Activated naive CD8-positive, alpha-beta T cell treated with anti-CD3 and anti-CD28 coated beads, Interleukin-2, amount 10 ng/mL, durations not matched to agents 7 days and 5 days (primary cell): Measurements from ENCODE around the gene SPSB4. TPM values are rescaled to one million over a fixed set of nuclear protein-coding genes. Genes with fewer than 3 reads are reported as not detected.

ENCODE experiments used
- ATAC-seq: fragments of 150-1000 bp; cut with Tn5 transposase; one replicate; pipeline ENCODE4 v1.10.0; 2021; ENCODE audit warnings: low read depth, moderate library complexity
- POLR2A ChIA-PET: fragments of 350-600 bp; sonication (Branson Sonifier 250); formaldehyde crosslinking; loops from one replicate; lab custom pipeline; 2021; ENCODE audit warnings: antibody characterized with exemption; lab: Charles Lee
- DNase-seq: peaks from one replicate; pipeline ENCODE4 v3.0.0; 2021
- H3K27ac Mint-ChIP-seq: one replicate; pipeline ENCODE4 v1.8.0; 2022; ENCODE audit warnings: mild to moderate bottlenecking, mixed read lengths
- H3K27me3 Mint-ChIP-seq: one replicate; pipeline ENCODE4 v1.8.0; 2022; ENCODE audit warnings: mild to moderate bottlenecking, moderate library complexity, mixed read lengths
- H3K36me3 Mint-ChIP-seq: one replicate; pipeline ENCODE4 v1.8.0; 2021; ENCODE audit warnings: mild to moderate bottlenecking, mixed read lengths
- H3K4me1 Mint-ChIP-seq: one replicate; pipeline ENCODE4 v1.8.0; 2021; ENCODE audit warnings: mixed read lengths
- H3K4me3 Mint-ChIP-seq: one replicate; pipeline ENCODE4 v1.8.0; 2022; ENCODE audit warnings: mild to moderate bottlenecking, moderate library complexity, mixed read lengths
- H3K9me3 Mint-ChIP-seq: one replicate; pipeline ENCODE4 v1.8.0; 2021; ENCODE audit warnings: mixed read lengths
- total RNA-seq, 2 experiments: library from RNA; stranded (reverse); gene quantifications; one replicate each; pipeline ENCODE4 v1.2.3, GENCODE V29; 2021

SPSB4 gene
- total RNA-seq, 2 experiments from 2014 or later: not detected

GRCh38 chr3:141074529-141074928 lies 23.4 kb downstream of the SPSB4 start:
- POLR2A ChIA-PET: no interaction called here
- ATAC-seq (no peak), DNase-seq (no peak)
- Mint-ChIP-seq H3K4me1 (peaks cover 9% of the 10 kb centered on the region), H3K4me3 (no peak overlapping the region), H3K27ac (no peak overlapping the region), H3K27me3 (peaks cover 3% of the 10 kb centered on the region), H3K36me3 (no peaks in the 10 kb centered on the region), H3K9me3 (no peaks in the 10 kb centered on the region)

GRCh38 chr3:141076036-141076773 lies 25.1 kb downstream of the SPSB4 start:
- no peak overlapping the region for H3K4me3 Mint-ChIP-seq
- ATAC-seq (no peak), DNase-seq (no peak)
- H3K36me3 Mint-ChIP-seq: no peaks in the 10 kb centered on the region
- peaks cover 9% of the 10 kb centered on the region for H3K4me1 Mint-ChIP-seq
- H3K27ac Mint-ChIP-seq: no peak overlapping the region
- POLR2A ChIA-PET: interaction anchor here (0.6 kb wide), 1 partner anchor 36 kb away, joined by 3 read pairs; no protein-coding TSS in a partner anchor
- peaks cover 3% of the 10 kb centered on the region for H3K27me3 Mint-ChIP-seq
- no peaks in the 10 kb centered on the region for H3K9me3 Mint-ChIP-seq

GRCh38 chr3:141076797-141077571 lies 25.8 kb downstream of the SPSB4 start:
- Mint-ChIP-seq H3K36me3 (no peaks in the 10 kb centered on the region), H3K27me3 (peaks cover 3% of the 10 kb centered on the region), H3K9me3 (no peaks in the 10 kb centered on the region), H3K4me3 (peak overlapping the region; percentile 24), H3K4me1 (peaks cover 9% of the 10 kb centered on the region), H3K27ac (peak overlapping the region; percentile 10)
- POLR2A ChIA-PET: no interaction called here
- no peak for DNase-seq
- ATAC-seq: no peak

GRCh38 chr3:141077631-141078030 lies 26.5 kb downstream of the SPSB4 start:
- POLR2A ChIA-PET: no interaction called here
- H3K4me3 Mint-ChIP-seq: no peak overlapping the region
- H3K4me1 Mint-ChIP-seq: peaks cover 9% of the 10 kb centered on the region
- H3K9me3 Mint-ChIP-seq: no peaks in the 10 kb centered on the region
- H3K27me3 Mint-ChIP-seq: peaks cover 3% of the 10 kb centered on the region
- H3K27ac Mint-ChIP-seq: no peak overlapping the region
- no peak for ATAC-seq
- no peak for DNase-seq
- H3K36me3 Mint-ChIP-seq: no peaks in the 10 kb centered on the region

GRCh38 chr3:141078200-141078599 lies 27.1 kb downstream of the SPSB4 start:
- H3K4me3 Mint-ChIP-seq: no peak overlapping the region
- no peaks in the 10 kb centered on the region for H3K9me3 Mint-ChIP-seq
- no peak overlapping the region for H3K27ac Mint-ChIP-seq
- POLR2A ChIA-PET: no interaction called here
- ATAC-seq: no peak
- peaks cover 3% of the 10 kb centered on the region for H3K27me3 Mint-ChIP-seq
- no peaks in the 10 kb centered on the region for H3K36me3 Mint-ChIP-seq
- no peak for DNase-seq
- peaks cover 9% of the 10 kb centered on the region for H3K4me1 Mint-ChIP-seq

GRCh38 chr3:141080431-141080830 lies 29.3 kb downstream of the SPSB4 start:
- no peak overlapping the region for H3K4me3 Mint-ChIP-seq
- no peak overlapping the region for H3K27ac Mint-ChIP-seq
- no peaks in the 10 kb centered on the region for H3K36me3 Mint-ChIP-seq
- H3K27me3 Mint-ChIP-seq: peaks cover 3% of the 10 kb centered on the region
- ATAC-seq: no peak
- POLR2A ChIA-PET: no interaction called here
- H3K9me3 Mint-ChIP-seq: no peaks in the 10 kb centered on the region
- no peak for DNase-seq
- peaks cover 9% of the 10 kb centered on the region for H3K4me1 Mint-ChIP-seq

- no peak for DNase-seq
- Mint-ChIP-seq H3K27ac (no peak overlapping the region), H3K36me3 (no peaks in the 10 kb centered on the region), H3K4me3 (no peak overlapping the region), H3K4me1 (peaks cover 9% of the 10 kb centered on the region), H3K9me3 (no peaks in the 10 kb centered on the region), H3K27me3 (peaks cover 3% of the 10 kb centered on the region)
- no peak for ATAC-seq
- POLR2A ChIA-PET: no interaction called here
These were observed 30.1 kb downstream of the SPSB4 start for GRCh38 chr3:141081141-141081795.

GRCh38 chr3:141082064-141082463 lies 30.9 kb downstream of the SPSB4 start:
- H3K27ac Mint-ChIP-seq: no peak overlapping the region
- peaks cover 2% of the 10 kb centered on the region for H3K27me3 Mint-ChIP-seq
- POLR2A ChIA-PET: no interaction called here
- no peak for DNase-seq
- H3K36me3 Mint-ChIP-seq: no peaks in the 10 kb centered on the region
- no peak overlapping the region for H3K4me3 Mint-ChIP-seq
- H3K4me1 Mint-ChIP-seq: peaks cover 5% of the 10 kb centered on the region
- ATAC-seq: no peak
- H3K9me3 Mint-ChIP-seq: no peaks in the 10 kb centered on the region

GRCh38 chr3:141083226-141083625 lies 32.1 kb downstream of the SPSB4 start:
- Mint-ChIP-seq H3K36me3 (no peaks in the 10 kb centered on the region), H3K9me3 (no peaks in the 10 kb centered on the region), H3K27me3 (no peaks in the 10 kb centered on the region), H3K27ac (no peak overlapping the region), H3K4me3 (no peak overlapping the region), H3K4me1 (no peaks in the 10 kb centered on the region)
- POLR2A ChIA-PET: no interaction called here
- ATAC-seq (no peak), DNase-seq (no peak)

GRCh38 chr3:141083836-141084649 lies 32.9 kb downstream of the SPSB4 start:
- DNase-seq (no peak), ATAC-seq (no peak)
- H3K27ac Mint-ChIP-seq: no peak overlapping the region
- H3K4me3 Mint-ChIP-seq: no peak overlapping the region
- POLR2A ChIA-PET: no interaction called here
- no peaks in the 10 kb centered on the region for H3K27me3 Mint-ChIP-seq
- H3K4me1 Mint-ChIP-seq: no peaks in the 10 kb centered on the region
- no peaks in the 10 kb centered on the region for H3K9me3 Mint-ChIP-seq
- H3K36me3 Mint-ChIP-seq: no peaks in the 10 kb centered on the region

GRCh38 chr3:141085343-141086070 lies 34.4 kb downstream of the SPSB4 start:
- H3K36me3 Mint-ChIP-seq: no peaks in the 10 kb centered on the region
- no peaks in the 10 kb centered on the region for H3K27me3 Mint-ChIP-seq
- no peak overlapping the region for H3K27ac Mint-ChIP-seq
- DNase-seq (no peak), ATAC-seq (no peak)
- POLR2A ChIA-PET: no interaction called here
- H3K4me1 Mint-ChIP-seq: no peaks in the 10 kb centered on the region
- H3K9me3 Mint-ChIP-seq: no peaks in the 10 kb centered on the region
- H3K4me3 Mint-ChIP-seq: no peak overlapping the region

- Mint-ChIP-seq H3K36me3 (no peaks in the 10 kb centered on the region), H3K4me3 (no peak overlapping the region), H3K27ac (no peak overlapping the region), H3K27me3 (no peaks in the 10 kb centered on the region), H3K9me3 (no peaks in the 10 kb centered on the region), H3K4me1 (no peaks in the 10 kb centered on the region)
- DNase-seq (no peak), ATAC-seq (no peak)
- POLR2A ChIA-PET: no interaction called here
These were observed 35.0 kb downstream of the SPSB4 start for GRCh38 chr3:141086188-141086587.
